ENCODE results near the gene NACC2. TPM values are rescaled to one million over a fixed set of nuclear protein-coding genes. Genes with fewer than 3 reads are reported as not detected.

Gene NACC2
- total RNA-seq, 1 donor from 2014 or later, result 3.7 TPM

- FAIRE-seq (no peak), DNase-seq (ENCODE audit: low spot score in 2 of 2) (no peak)
These were observed 107.2 kb downstream of the NACC2 start for GRCh38 chr9:135987838-135988404.

- DNase-seq (ENCODE audit: low spot score in 2 of 2) (no peak), FAIRE-seq (no peak)
These were observed 108.5 kb downstream of the NACC2 start for GRCh38 chr9:135986605-135987004.

GRCh38 chr9:135985889-135986288 is 109.2 kb downstream of the NACC2 start:
- FAIRE-seq, result no peak
- no peak for DNase-seq (ENCODE audit: low spot score in 2 of 2)

- no peak for FAIRE-seq
These were observed 109.7 kb downstream of the NACC2 start for GRCh38 chr9:135985459-135985774.

GRCh38 chr9:135984072-135984710 is 110.9 kb downstream of the NACC2 start:
- no peak for FAIRE-seq
- no peak for DNase-seq (ENCODE audit: low spot score in 2 of 2)

More at GRCh38 chr9:135985459-135985774, 109.7 kb downstream of the NACC2 start:
- no peak for DNase-seq (ENCODE audit: low spot score in 2 of 2)

- FAIRE-seq (no peak), DNase-seq (ENCODE audit: low spot score in 2 of 2) (no peak)
These were observed 111.6 kb downstream of the NACC2 start for GRCh38 chr9:135983208-135984071.

- FAIRE-seq, result no peak
- DNase-seq (ENCODE audit: low spot score in 2 of 2), result no peak
These were observed 112.4 kb downstream of the NACC2 start for GRCh38 chr9:135982499-135983207.

- FAIRE-seq, result no peak
- DNase-seq (ENCODE audit: low spot score in 2 of 2), result peak; percentile 75
These were observed 114.0 kb downstream of the NACC2 start for GRCh38 chr9:135980926-135981630.

GRCh38 chr9:135979547-135980166 is 115.4 kb downstream of the NACC2 start:
- FAIRE-seq (no peak), DNase-seq (ENCODE audit: low spot score in 2 of 2) (no peak)

GRCh38 chr9:135978642-135979546 is 116.2 kb downstream of the NACC2 start:
- DNase-seq (ENCODE audit: low spot score in 2 of 2) (peak; percentile 69 to 70), FAIRE-seq (no peak)

- DNase-seq (ENCODE audit: low spot score in 2 of 2), result no peak
- FAIRE-seq, result no peak
These were observed 118.1 kb downstream of the NACC2 start for GRCh38 chr9:135976944-135977343.

- no peak for DNase-seq (ENCODE audit: low spot score in 2 of 2)
These were observed 118.6 kb downstream of the NACC2 start for GRCh38 chr9:135976531-135976930.

GRCh38 chr9:135975834-135976233 is 119.3 kb downstream of the NACC2 start:
- FAIRE-seq (no peak), DNase-seq (ENCODE audit: low spot score in 2 of 2) (no peak)

More at GRCh38 chr9:135976531-135976930, 118.6 kb downstream of the NACC2 start:
- FAIRE-seq, result no peak

- FAIRE-seq (no peak), DNase-seq (ENCODE audit: low spot score in 2 of 2) (no peak)
These were observed 120.9 kb downstream of the NACC2 start for GRCh38 chr9:135974220-135974573.

GRCh38 chr9:135973277-135974219 is 121.5 kb downstream of the NACC2 start:
- DNase-seq (ENCODE audit: low spot score in 2 of 2), result no peak
- no peak for FAIRE-seq

- no peak for DNase-seq (ENCODE audit: low spot score in 2 of 2)
- no peak for FAIRE-seq
These were observed 123.2 kb downstream of the NACC2 start for GRCh38 chr9:135971892-135972291.

- no peak for FAIRE-seq
- no peak for DNase-seq (ENCODE audit: low spot score in 2 of 2)
These were observed 123.8 kb downstream of the NACC2 start for GRCh38 chr9:135971111-135971766.
